Superior temporal gyrus (tissue), 1 donor: ENCODE measurements around the gene TRIOBP.

Experiments used
- DNase-seq: peaks from one replicate; pipeline ENCODE4 v3.0.0-alpha.2; 2016; ENCODE audit errors: extremely low spot score

TRIOBP gene

DNA sequence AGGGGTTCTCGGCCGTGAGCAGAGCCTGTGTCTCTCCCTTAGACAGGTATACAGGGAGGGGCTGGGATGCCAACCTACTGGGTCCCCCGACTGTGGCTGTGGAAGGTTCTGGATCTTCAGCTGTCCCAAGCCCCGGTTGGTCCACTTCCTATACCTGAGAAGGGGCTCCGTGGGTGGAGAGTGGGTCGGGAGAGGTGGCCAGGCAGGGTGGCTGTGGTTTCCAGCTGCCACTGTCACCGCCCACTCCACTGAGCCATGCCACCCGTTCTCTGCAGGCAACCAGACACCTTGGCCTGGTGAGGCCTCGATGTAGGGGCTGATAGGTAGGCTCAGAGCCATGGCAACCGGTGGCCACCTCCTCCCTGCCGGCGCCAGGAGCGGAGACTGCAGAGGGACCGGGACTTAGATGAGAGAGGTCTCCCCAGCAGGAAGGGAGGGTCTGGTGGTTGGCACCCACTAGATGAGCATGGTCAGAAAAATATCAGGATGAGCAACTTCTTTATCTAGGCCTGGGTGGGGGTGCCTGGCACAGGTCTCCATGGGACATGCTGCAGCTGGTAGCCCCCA lies 53.8 kb downstream of the TRIOBP start:
- no peak for DNase-seq

DNA sequence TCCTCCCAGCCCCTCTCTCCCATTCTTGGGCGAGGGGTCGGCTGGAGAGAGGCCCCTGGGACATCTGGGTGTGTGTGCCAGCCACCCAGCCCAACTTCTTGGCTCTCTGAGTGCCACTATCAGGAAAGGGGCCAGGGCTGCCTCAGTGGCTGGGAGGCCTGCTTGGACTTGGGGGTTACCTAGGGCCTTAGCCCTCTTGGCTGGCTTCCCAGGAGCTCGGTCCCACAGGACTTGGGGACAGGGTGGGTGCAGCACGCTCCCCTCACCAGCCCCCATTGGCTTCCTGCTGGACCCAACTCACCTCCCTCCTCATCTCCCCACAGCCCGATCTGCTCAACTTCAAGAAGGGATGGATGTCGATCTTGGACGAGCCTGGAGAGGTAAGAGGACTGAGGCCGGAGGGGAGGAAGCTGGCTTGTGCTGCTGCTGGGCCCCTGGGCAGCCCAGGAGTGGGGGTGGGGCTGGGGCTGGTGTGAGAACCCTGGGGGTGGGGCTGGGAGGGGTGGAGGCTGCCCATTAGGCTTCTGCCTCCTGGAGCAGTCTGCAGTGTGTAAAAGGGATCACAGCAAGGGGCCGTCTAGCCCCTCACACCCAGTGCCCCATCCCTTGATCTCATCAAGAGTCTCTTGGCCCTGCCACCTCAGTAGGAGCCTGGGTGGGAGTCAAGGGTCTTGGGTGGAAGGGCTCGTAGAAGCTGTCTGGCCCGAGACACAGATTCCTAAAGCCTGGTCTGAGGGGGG lies 54.8 kb downstream of the TRIOBP start:
- no peak for DNase-seq

DNA sequence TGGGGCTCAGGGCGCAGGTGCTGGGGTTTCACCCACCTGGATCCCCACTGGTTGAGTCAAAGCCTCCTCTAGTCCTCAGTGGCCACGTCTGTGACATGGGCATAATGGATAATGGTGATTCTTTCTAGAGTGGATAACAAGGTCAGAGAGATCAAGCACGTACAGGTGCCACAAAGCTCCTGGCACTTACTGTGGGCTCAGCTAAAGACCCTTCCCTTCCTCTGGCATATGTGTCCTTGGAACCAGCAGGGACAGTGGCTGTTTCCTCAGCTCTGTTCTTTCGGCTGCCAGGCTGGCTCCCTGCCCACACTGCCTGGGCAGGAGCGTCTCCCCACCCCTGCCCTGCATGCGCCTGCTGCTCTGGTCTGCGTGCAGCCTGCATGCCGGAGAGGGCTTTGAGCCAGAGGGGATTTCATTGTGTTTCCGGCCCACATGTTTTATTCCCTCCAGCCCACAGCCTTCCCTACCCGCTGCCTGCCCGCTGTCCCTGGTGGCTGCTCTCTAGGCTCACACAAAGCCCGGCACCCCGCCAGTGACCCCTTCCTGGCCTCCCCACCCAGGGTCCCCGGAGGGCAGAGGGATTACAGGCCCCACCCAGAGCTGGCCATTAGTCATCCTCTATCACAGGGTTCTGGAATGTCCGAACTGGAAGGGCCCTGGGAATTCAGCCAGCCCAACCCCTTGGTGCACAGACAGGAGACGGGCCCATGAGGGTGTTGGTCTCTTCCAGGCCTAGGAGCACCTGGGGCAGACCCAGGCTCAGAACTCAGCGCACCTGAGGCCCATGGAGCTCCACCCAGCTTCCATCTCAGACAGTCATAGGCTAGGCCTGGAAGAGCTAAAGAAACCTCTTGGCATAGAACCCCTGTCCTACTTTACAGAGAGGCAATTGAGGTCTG lies 55.6 kb downstream of the TRIOBP start:
- no peak for DNase-seq

GRCh38 chr22:37753746-37754145 lies 56.9 kb downstream of the TRIOBP start:
- no peak for DNase-seq

GRCh38 chr22:37757663-37758062 lies 60.8 kb downstream of the TRIOBP start:
- no peak for DNase-seq

DNA sequence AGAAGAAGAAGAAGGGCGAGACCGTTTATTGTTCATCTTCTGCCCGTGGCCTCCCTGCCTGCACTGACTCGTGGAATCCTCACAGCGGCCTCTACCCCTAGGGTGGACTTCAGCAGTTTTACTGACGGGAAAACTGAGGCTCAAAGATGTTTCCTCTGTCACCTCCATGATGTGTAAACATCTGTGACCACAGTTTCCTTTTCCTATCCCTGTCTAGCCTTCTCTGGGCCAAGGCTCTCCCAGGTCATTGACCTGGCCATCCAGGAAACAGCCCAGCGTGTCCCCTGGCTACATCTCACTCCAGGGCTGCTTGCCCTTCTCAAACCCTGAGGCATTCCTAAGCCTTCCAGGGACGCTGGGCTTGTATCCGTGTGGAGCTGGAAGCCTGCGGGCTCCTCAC lies 61.8 kb downstream of the TRIOBP start:
- no peak for DNase-seq

DNA sequence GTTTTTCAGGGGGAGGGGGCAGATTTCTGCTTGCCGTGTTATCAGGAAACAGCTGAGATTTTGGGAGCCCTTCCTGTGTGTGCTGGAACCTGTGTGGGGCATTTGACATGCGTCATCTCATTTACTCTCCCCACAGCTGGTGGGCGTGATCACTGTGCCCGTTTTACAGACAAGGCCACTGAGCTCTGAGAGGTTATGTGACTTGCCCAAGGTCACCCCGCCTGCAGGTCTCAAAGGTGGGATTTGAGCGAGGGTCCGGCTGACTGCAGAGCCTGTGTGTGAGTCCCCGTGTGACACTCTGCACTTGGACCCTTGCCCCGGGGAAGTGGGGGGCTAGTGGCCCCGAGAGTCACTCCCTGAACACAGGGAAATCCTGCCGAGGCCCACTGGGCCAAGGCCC lies 62.4 kb downstream of the TRIOBP start:
- DNase-seq, result no peak

DNA sequence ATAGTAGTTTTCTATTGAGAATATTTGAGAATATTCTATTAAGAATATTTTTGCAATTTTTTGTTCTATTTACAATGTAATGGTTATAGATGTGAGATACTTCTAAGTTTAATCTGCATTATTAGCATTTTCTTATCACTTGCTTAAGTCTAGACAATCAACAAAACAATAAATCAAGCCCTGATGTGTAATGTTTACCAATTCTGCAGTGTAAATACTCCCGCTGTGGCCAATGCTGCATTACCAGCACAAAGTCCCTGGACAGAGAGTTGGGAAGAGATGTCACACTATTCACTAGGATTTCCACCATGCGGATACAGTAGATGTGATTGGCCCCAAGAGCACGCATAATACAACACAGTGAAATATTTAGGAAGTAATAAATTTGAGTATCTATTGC lies 63.3 kb downstream of the TRIOBP start:
- no peak for DNase-seq

DNA sequence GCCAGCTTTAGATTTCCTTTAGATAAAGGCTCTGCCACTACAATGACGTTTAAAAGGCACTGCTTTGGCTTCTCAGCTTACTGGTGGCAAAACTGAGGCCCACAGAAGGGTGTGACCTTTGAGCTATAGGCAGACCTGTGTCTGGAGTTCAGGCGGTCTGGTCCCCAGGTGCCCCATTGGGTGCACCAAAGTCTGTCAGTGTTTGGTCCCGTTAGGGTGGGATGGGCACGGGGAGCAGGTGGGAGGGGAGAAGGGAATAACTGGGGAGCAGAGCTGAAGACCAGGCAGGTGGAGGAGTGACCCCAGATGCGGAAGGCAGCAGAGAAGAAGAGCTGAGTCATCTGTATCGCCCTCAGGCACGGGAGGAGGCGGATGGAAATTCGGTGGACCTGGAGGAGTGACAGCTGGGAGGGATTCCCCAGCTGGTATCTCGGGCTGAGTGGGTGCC lies 65.6 kb downstream of the TRIOBP start:
- DNase-seq, result no peak

DNA sequence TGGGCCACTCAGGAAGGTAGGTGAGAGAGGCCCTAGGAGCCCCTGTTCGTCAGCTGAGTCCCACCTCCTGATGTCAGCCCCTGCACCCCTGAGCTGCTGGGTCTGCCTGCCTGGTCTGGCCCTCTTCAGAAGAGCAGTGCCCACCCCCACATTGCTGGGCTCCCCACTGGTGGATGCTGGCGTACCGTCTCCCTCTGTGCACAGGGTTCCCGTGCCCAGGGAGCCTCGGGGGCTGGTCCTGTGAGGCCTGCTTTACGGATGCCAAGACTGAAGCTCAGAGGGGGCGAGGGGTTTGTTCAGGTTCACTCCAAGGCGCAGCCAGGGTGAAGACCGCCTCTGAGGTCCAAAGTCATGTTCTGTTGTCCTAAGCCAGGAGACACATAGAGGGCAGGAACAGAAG lies 66.2 kb downstream of the TRIOBP start:
- no peak for DNase-seq

DNA sequence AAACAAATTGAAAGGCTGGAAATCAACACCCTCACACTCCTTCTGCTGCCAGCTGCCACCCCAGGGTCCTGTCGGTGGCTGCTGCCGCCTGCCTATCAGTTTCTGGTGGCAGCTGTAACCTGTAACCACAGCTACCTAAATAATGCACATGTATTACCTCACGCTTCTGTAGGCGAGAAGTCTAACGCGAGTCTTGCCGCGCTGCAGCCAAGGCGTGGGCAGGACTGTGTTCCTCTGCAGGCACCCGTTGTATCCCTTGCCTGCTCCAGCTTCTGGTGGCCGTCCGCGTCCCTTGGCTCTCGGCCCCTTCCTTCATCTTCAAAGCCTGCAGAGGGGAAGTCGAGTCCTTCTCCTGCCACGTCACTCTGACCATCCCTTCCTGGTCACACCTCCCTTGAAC lies 66.8 kb downstream of the TRIOBP start:
- DNase-seq, result no peak

DNA sequence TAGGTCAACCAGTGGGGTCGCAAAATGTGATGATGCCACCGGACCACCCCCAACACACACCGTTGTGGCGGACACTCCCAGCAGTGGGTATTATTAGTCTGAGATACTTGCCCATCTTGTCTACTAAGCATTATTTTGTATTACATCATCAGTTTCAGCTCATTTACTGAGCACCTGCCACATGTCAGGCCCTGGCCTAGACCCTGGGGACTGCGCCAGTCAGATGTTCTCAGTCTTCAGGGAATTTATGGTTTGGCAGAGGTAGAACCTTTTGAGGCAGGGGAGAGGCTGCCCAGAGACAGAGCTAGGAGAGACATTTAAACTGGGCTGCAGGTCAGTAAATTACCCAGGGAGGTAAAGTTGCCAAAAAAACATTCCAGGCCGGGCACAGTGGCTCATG lies 67.8 kb downstream of the TRIOBP start:
- no peak for DNase-seq

- no peak for DNase-seq
These were observed 68.7 kb downstream of the TRIOBP start for GRCh38 chr22:37765498-37765897.

DNA sequence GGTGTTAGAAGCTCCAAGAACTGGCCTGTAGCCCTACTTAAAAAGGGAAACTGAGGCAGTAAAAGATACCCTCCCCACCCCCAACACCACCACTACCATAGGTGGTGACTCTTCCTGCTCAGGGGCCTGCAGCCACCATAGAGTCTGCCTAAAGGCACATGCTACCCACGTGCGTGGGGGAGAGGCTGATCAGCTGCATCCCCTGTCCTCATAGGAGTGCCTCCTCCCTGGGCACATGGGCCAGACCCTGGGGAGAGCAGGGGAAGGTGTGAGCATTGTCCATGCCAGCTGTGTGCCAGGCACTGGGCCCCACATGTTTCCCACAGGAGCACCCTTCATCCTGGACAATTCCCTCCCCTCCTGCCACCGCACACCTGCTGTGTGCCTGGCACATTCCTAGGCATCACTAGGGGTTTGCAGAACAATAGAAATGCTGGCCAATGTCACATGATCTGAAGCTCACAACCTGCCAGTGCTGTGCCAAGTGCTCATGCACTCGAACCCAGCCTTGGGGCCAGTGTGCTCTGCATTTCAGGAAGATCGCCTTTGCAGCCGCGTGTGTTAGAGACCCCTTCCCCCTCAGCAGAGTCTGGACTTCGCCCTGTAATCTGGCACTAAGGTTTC lies 69.2 kb downstream of the TRIOBP start:
- no peak for DNase-seq

GRCh38 chr22:37768273-37768672 lies 71.4 kb downstream of the TRIOBP start:
- no peak for DNase-seq

DNA sequence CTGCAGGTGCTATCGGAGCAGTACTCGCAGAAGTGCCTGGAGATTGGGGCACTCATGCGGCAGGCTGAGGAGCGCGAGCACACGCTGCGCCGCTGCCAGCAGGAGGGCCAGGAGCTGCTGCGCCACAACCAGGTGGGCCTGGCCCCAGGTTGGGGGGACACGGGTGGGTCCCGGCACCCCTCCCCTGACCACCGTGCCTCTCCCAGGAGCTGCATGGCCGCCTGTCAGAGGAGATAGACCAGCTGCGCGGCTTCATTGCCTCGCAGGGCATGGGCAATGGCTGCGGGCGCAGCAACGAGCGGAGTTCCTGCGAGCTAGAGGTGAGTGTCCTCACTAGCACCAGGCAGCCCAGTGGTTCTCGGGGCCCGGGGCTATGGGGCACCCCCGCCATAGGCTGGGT lies 72.2 kb downstream of the TRIOBP start:
- DNase-seq, result no peak

- DNase-seq, result no peak
These were observed 74.2 kb downstream of the TRIOBP start for GRCh38 chr22:37771081-37771480.

DNA sequence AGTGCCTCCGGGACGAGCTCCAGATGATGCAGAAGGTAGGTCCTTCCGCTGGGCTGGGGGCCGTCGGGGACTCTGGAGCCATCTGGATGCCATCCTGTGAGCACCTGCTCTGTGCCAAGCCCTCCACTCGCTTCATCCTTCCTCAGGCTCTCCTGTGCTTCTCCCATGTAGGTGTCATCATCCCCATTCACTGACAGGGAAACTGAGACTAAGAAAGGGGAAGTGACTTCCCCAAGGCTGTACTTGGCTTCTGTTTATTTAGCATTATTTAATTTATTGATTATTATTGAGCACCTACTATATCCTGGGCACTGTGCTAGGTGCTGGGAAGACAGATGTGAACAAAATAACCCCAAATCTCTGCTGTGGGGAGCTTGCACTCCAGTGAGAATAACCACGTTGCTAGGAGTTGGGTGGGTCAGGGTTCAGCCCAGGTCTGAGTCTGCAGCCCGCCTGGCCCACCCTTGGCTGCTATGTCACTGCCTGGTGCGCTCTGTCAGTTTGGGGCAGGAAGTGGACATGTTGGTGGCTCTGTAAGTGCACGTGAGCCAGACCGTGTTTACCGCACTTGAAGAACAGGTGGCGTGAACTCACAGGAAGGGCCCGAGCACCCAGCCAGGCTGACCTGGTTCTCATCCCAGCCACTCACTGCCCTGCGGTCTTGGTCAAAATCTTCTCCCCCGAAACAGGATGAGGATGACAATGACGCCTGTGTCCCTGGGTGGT lies 75.0 kb downstream of the TRIOBP start:
- DNase-seq, result no peak

DNA sequence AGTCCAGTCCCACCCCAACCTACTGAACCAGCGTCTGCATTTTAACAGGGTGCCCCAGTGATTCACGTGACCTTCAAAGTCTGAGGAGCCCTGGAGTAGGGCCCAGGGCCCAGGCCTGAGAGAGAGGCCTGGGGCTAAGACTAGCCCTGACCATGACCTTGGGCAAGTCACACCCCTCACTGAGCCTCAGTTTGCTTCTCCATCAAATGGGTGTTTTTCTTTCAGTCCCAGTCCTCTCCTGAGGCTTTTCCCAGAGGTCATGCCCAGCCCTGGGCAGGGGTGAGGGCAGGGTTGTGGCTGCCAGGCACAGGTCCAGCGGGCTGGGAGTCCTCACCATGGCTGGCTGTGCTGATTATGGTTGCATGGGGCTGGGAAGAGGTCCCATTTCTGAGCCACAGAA lies 77.9 kb downstream of the TRIOBP start:
- DNase-seq, result no peak

- no peak for DNase-seq
These were observed 79.2 kb downstream of the TRIOBP start for GRCh38 chr22:37775785-37776638.

DNA sequence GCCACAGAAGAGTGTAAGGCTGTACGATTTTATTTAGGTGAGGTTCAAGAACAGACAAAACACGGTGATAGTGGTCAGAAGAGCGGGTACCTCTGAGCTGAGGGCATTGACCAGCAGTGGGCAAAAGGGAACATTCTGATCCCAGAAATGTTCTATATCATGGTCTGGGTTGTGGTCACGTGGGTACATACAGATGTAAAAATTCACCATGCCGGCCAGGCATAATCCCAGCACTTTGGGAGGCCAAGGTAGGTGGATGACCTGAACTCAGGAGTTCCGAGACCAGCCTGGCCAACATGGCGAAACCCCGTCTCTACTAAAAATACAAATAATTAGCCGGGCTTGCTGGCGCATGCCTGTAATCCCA lies 79.8 kb downstream of the TRIOBP start:
- no peak for DNase-seq
